Lung (tissue), 12 donors: ENCODE data around the gene C3orf38. TPM values are rescaled to one million over a fixed set of nuclear protein-coding genes. Genes with fewer than 3 reads are reported as not detected.

Experiments
- ATAC-seq: fragments of 200-7000 bp; cut with Tn5 transposase; one replicate; pipeline ENCODE4 v1.9.1; 2020; ENCODE audit warnings: moderate number of reproducible peaks; ENCODE audit not compliant: insufficient read depth, low FRiP score
- DNase-seq, 3 donors: peaks; one replicate each; pipeline ENCODE4 v3.0.0-alpha.2; 2013 to 2017
- H3K27ac ChIP-seq, 2 donors: one replicate each; pipeline ENCODE4 v1.5.1; 2013; ENCODE audit warnings: mild to moderate bottlenecking in 2 of 2, moderate library complexity in 2 of 2, control low read depth in 1 of 2, inconsistent platforms in 1 of 2, low read depth in 1 of 2, low read length in 1 of 2
- H3K27me3 ChIP-seq, 3 donors: one replicate each; pipeline ENCODE4 v1.5.1; 2013; ENCODE audit warnings: low read length in 2 of 3; ENCODE audit not compliant: control insufficient read depth in 3 of 3, insufficient read depth in 3 of 3
- H3K36me3 ChIP-seq, 4 donors: one replicate each; pipeline ENCODE4 v1.5.1; 2013; ENCODE audit warnings: low read length in 4 of 4, mild to moderate bottlenecking in 1 of 4, moderate library complexity in 1 of 4; ENCODE audit not compliant: control insufficient read depth in 4 of 4, insufficient read depth in 4 of 4
- H3K4me1 ChIP-seq, 5 donors: one replicate each; pipeline ENCODE4 v1.5.1; 2013; ENCODE audit warnings: low read length in 5 of 5, mild to moderate bottlenecking in 2 of 5, moderate library complexity in 1 of 5; ENCODE audit not compliant: control insufficient read depth in 5 of 5, insufficient read depth in 5 of 5
- H3K4me3 ChIP-seq: one replicate; pipeline ENCODE4 v1.5.1; 2013; ENCODE audit warnings: mild to moderate bottlenecking, control low read depth, moderate library complexity
- H3K9ac ChIP-seq, 2 donors: one replicate each; pipeline ENCODE4 v1.5.1; 2013; ENCODE audit warnings: low read length in 2 of 2, control low read depth in 1 of 2; ENCODE audit not compliant: insufficient read depth in 1 of 2
- H3K9me3 ChIP-seq, 4 donors: one replicate each; pipeline ENCODE4 v1.5.1; 2013; ENCODE audit warnings: low read length in 3 of 4, mild to moderate bottlenecking in 1 of 4, moderate library complexity in 1 of 4; ENCODE audit not compliant: control insufficient read depth in 4 of 4, insufficient read depth in 3 of 4
- CTCF ChIP-seq: IDR thresholded peaks from 2 replicates; pipeline ENCODE4 v1.5.1; 2012; ENCODE audit warnings: mild to moderate bottlenecking; ENCODE audit errors: control extremely low read depth, extremely low read depth
- WGBS, 2 donors: extraction: QIAGEN DNeasy Blood & Tissue Kit; methylation state at CpG; one replicate each; pipeline ENCODE4 v1.1.7; 2013; 5-methylcytosine and 5-hydroxymethylcytosine counted together
- polyA plus RNA-seq, 2 donors: library from polyadenylated mRNA; stranded (reverse); fragments of 200-250 nt; gene quantifications; one replicate each; pipeline ENCODE4 v1.2.1, GENCODE V29; 2013
- total RNA-seq, 2 donors: library from RNA; depleted of rRNA in 1 of 2; stranded (reverse); fragments of >200 nt in 1 of 2; gene quantifications; one replicate each; pipeline ENCODE4 v1.2.1, GENCODE V29; 2014 to 2021
- donor health status: control.
- donor health status: control.
- donor health status: Bipolar disorder and iron deficiency.
- donor health status: healthy.
- donor health status: DM: yes; HTN: yes; CAD: no.

Gene C3orf38
- total and polyA plus RNA-seq, 4 donors, result 6.2 to 36.7 (median 13.7) TPM

- no peaks in the 10 kb centered on the region for H3K27me3 ChIP-seq
- 87 to 100% methylated on average over 1 of the region's 1 CpG for WGBS, 2 donors
- DNase-seq, result no peak
- peaks cover 0 to 27% (median 12%) of the 10 kb centered on the region in 4 donors for H3K36me3 ChIP-seq
- no peak overlapping the region for H3K4me3 ChIP-seq
- no peak overlapping the region for H3K27ac ChIP-seq
- ATAC-seq, result no peak
- no peak for TF ChIP-seq CTCF
- H3K9me3 ChIP-seq, result no peaks in the 10 kb centered on the region
- peaks cover 0 to 8% (median 0%) of the 10 kb centered on the region in 5 donors for H3K4me1 ChIP-seq
- no peak overlapping the region for H3K9ac ChIP-seq
Measured at GRCh38 chr3:88132894-88133293, 16.9 kb upstream of the C3orf38 start.

GRCh38 chr3:88133711-88134263 lies 16.0 kb upstream of the C3orf38 start:
- H3K4me3 ChIP-seq, result no peak overlapping the region
- no peak for TF ChIP-seq CTCF
- WGBS, 2 donors, result 47 to 61% methylated on average over 1 of the region's 1 CpG
- ATAC-seq (no peak), DNase-seq (no peak)
- peaks cover 3 to 27% (median 13%) of the 10 kb centered on the region in 4 donors for H3K36me3 ChIP-seq
- no peak overlapping the region for H3K9ac ChIP-seq
- H3K9me3 ChIP-seq, result no peaks in the 10 kb centered on the region
- peaks cover 0 to 8% (median 0%) of the 10 kb centered on the region in 5 donors for H3K4me1 ChIP-seq
- H3K27ac ChIP-seq, result no peak overlapping the region
- H3K27me3 ChIP-seq, result no peaks in the 10 kb centered on the region

- peaks cover 4 to 34% (median 22%) of the 10 kb centered on the region in 4 donors for H3K36me3 ChIP-seq
- ATAC-seq, result no peak
- DNase-seq, result no peak
Measured at GRCh38 chr3:88137836-88138235, 11.9 kb upstream of the C3orf38 start.

More at GRCh38 chr3:88137836-88138235, 11.9 kb upstream of the C3orf38 start:
- Histone ChIP-seq H3K9ac (no peak overlapping the region), H3K27me3 (no peaks in the 10 kb centered on the region), H3K9me3 (no peaks in the 10 kb centered on the region), H3K4me1 (peaks cover 0 to 4% (median 0%) of the 10 kb centered on the region in 5 donors), H3K4me3 (no peak overlapping the region), H3K27ac (no peak overlapping the region)
- TF ChIP-seq CTCF, result no peak
- WGBS, 2 donors, result 93 to 94% methylated on average over 1 of the region's 1 CpG
